ENCODE measurements around the gene OR52I1. TPM values are rescaled to one million over a fixed set of nuclear protein-coding genes. Genes with fewer than 3 reads are reported as not detected.

Gene OR52I1
- total RNA-seq, 2 donors from 2014 or later = not detected

DNA sequence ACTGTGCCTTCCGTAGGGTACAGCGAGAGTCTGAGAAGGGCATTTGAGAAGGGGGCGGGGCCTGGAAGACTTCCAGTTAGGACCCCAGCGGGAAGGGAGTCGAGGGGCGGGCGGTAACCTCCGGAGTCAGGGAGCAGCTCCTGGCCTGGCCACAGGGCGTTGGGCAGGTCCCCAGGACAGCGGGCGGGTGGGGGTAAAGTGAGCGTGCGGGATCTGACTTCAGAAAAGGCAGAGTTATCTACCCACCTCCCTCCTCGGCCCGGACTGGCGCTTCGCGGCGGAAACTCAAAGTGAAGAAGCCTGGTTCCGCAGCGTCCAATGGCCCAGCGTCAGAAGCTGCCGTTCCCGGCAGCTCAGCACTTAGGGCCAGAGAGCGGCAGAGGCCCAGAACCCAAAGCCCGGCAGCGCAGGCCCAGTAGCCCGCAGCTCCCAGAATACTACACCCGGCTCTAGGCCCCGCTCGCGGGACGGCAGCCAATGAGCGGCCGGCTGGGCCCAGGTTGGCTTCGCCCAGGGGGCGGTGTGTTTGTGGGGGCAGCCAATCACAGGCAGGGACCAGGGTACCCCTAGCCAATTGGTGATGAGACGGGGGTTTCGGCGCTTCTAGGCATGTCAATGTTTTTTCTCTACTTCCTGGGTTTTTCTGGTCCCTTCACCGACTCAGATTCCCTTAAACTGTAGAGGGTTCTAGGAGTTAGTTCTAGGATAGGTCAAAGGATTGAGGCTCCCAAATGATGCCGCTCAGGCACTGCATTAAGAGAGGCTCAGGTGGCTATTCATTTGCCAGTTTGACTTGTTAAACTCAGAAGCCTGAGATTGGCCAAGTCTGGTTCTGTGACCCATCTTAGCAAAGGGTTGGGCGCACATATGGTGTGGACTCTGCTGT, 14.2 kb downstream of the OR52I1 start, which contains the start of gene TRIM68:
TRIM68 (minus strand) TSS at position 451 of the 886 bp plus-strand sequence. CDS start 2,727 bp downstream, outside the sequence.
- Histone ChIP-seq H3K27me3 (no peaks in the 10 kb centered on the region), H3K36me3 (replicated peaks in 1 of 2; ENCODE audit: insufficient read depth in 1 of 2, low read depth in 2 of 2) (no peaks in the 10 kb centered on the region), H3K4me1 (peaks cover 21% of the 10 kb centered on the region), H3K27ac (peak within 1 kb of the TSS; percentile 70 to 89 (median 82)), H3K9me3 (no peaks in the 10 kb centered on the region), H3K4me3 (peak within 1 kb of the TSS; percentile 26 to 54)
- ATAC-seq = peak; percentile 100
- DNase-seq = peak; percentile 95 to 97 (median 96)
- intact Hi-C loops (cut with DNase I) = no loop called here
- peak; percentile 54 to 91 (median 89) for TF ChIP-seq POLR2A (IDR thresholded peaks at IDR 0.05)
- TF ChIP-seq, protein P1, sequence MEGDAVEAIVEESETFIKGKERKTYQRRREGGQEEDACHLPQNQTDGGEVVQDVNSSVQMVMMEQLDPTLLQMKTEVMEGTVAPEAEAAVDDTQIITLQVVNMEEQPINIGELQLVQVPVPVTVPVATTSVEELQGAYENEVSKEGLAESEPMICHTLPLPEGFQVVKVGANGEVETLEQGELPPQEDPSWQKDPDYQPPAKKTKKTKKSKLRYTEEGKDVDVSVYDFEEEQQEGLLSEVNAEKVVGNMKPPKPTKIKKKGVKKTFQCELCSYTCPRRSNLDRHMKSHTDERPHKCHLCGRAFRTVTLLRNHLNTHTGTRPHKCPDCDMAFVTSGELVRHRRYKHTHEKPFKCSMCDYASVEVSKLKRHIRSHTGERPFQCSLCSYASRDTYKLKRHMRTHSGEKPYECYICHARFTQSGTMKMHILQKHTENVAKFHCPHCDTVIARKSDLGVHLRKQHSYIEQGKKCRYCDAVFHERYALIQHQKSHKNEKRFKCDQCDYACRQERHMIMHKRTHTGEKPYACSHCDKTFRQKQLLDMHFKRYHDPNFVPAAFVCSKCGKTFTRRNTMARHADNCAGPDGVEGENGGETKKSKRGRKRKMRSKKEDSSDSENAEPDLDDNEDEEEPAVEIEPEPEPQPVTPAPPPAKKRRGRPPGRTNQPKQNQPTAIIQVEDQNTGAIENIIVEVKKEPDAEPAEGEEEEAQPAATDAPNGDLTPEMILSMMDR (IDR thresholded peaks at IDR 0.05) = peak in 1 of 7 experiments; percentile 15
- WGBS, 2 donors = 3 to 8% methylated on average over 19 to 43 of the region's 43 CpGs

DNA sequence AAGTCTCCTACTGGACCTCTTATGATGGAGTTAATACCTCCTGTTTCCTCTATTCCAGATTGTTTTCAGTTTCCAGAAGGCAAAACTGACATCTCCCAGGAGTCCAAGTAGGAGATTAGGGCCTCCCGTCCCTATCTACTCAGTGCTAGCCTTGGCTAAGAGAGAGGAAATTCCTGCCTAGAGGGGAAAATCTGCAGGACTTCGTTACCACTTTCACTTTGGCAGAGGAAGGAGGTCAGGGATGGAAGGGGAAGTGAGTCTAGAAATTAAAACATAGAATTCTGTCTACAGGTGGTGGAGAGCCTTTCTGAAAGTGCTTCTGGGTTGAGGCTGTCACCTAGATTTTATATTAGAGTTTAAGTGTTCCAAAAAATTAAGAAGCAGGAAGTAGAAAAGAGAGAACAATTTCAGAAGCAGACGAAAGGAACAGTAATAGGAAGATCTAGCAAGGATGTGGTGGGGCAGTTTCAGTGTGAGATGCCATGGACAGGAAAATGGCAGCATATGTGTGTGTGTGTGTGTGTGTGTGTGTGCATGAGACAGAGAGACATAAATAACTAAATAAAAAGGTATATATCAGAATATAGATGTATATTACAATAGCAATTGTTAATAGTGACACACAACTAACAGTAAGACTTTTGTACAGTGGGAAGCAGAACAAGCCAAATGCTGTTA, 16.6 kb downstream of the OR52I1 start:
- H3K9me3 ChIP-seq = no peaks in the 10 kb centered on the region
- WGBS, 2 donors = 30 to 51% methylated on average over 3 of the region's 3 CpGs
- DNase-seq (no peak), ATAC-seq (no peak)
- H3K4me3 ChIP-seq = no peak overlapping the region
- H3K4me1 ChIP-seq = peaks cover 21% of the 10 kb centered on the region
- H3K36me3 ChIP-seq (replicated peaks in 1 of 2; ENCODE audit: insufficient read depth in 1 of 2, low read depth in 2 of 2) = no peaks in the 10 kb centered on the region
- H3K27me3 ChIP-seq = no peaks in the 10 kb centered on the region
- no peak for TF ChIP-seq POLR2A (IDR thresholded peaks at IDR 0.05)
- TF ChIP-seq, protein P1 (IDR thresholded peaks at IDR 0.05) = no peak
- intact Hi-C loops (cut with DNase I) = no loop called here
- no peak overlapping the region for H3K27ac ChIP-seq

DNA sequence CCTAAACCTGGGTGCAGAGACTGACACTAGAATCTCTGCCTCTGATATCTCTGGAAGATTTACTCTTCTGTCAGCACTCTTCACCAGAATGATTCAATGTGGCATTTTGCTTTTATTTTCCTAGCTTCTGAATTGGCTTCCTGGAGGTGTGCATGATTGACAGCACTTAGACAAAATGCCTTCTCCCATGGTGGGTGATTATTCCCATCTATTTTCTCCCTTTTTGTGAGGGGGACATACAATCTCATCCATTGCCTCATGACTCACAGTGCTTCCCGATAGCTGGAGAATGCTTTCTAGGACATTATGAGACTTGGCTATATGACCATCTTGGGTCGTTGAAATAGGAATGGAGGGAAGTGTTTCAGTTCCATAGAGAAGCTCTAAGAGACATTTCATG, 18.1 kb downstream of the OR52I1 start:
- ATAC-seq (no peak), DNase-seq (no peak)
- no peak for TF ChIP-seq POLR2A (IDR thresholded peaks at IDR 0.05)
- TF ChIP-seq, protein P1 (IDR thresholded peaks at IDR 0.05) = no peak
- intact Hi-C loops (cut with DNase I) = no loop called here
- Histone ChIP-seq H3K4me3 (no peak overlapping the region), H3K9me3 (no peaks in the 10 kb centered on the region), H3K36me3 (replicated peaks in 1 of 2; ENCODE audit: insufficient read depth in 1 of 2, low read depth in 2 of 2) (no peaks in the 10 kb centered on the region), H3K27ac (no peak overlapping the region), H3K4me1 (peaks cover 10% of the 10 kb centered on the region), H3K27me3 (no peaks in the 10 kb centered on the region)
- 79% methylated on average over 2 of the region's 2 CpGs for WGBS, 2 donors

DNA sequence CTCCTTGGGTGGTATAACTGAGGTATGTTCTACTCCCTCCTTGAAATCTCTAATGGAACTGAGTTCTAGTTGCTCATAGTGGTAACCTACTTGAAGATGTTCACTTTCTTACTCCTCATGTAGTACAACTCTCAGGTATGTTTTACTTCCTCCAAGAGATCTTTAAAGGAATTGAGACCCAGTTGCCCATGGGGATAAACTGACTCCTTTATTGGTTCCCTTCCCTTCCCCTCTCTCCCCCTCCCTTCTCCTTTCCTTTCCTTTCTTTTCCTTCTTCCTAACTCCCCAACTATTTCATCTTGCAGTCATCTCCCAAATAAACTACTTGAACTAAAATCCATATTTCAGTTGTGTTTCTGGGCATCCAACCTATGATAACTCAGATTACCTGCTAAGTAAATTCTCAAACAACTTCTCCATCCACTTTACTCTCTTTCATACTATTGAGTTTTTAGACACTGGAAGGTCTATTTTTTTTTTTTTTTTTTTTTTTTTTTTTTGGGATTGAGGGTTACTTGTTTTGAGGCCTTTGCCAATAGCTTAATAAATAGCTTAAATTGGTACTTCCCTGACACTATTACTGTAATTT, 22.1 kb downstream of the OR52I1 start:
- H3K36me3 ChIP-seq (replicated peaks in 1 of 2; ENCODE audit: insufficient read depth in 1 of 2, low read depth in 2 of 2) = no peaks in the 10 kb centered on the region
- no peaks in the 10 kb centered on the region for H3K27me3 ChIP-seq
- DNase-seq (no peak), ATAC-seq (no peak)
- H3K27ac ChIP-seq = no peak overlapping the region
- no peak overlapping the region for H3K4me3 ChIP-seq
- no peak for TF ChIP-seq POLR2A (IDR thresholded peaks at IDR 0.05)
- TF ChIP-seq, protein P1 (IDR thresholded peaks at IDR 0.05) = no peak
- no peaks in the 10 kb centered on the region for H3K4me1 ChIP-seq
- no peaks in the 10 kb centered on the region for H3K9me3 ChIP-seq
- intact Hi-C loops (cut with DNase I) = no loop called here
